HL-60 (cell line): Measurements from ENCODE around the gene LMBR1.
"Not testable (repeated sequence)": the region's sequence is repeated elsewhere in the genome, so short reads cannot be mapped to it uniquely, and the experiment has no call there.

Experiments used
- DNase-seq, 2 experiments: peaks; one replicate each; pipeline ENCODE4 v3.0.0-alpha.2; 2010 to 2020; ENCODE audit warnings: low read depth in 1 of 2, low spot score in 1 of 2
- H3K27ac ChIP-seq: fragments of 250-450 bp; sonication (Bioruptor Pico); replicated peaks from 2 replicates; pipeline ENCODE4 v1.5.1; 2020; ENCODE audit warnings: mild to moderate bottlenecking, moderate library complexity
- H3K27me3 ChIP-seq: fragments of 250-450 bp; sonication (Bioruptor Pico); 2 replicates; pipeline ENCODE4 v1.5.1; 2021; ENCODE audit warnings: mild to moderate bottlenecking, moderate library complexity; ENCODE audit not compliant: insufficient read depth, poor library complexity, severe bottlenecking
- H3K4me3 ChIP-seq: replicated peaks from 2 replicates; pipeline ENCODE4 v1.5.1; 2011; ENCODE audit warnings: mild to moderate bottlenecking, control low read depth, low read length; ENCODE audit not compliant: insufficient read depth
- CTCF ChIP-seq: IDR thresholded peaks from one replicate; pipeline ENCODE4 v1.5.1; 2011; ENCODE audit warnings: low read length, control low read depth, inconsistent platforms; ENCODE audit not compliant: insufficient read depth
- GABPA ChIP-seq: IDR thresholded peaks from 2 replicates; pipeline ENCODE4 v1.6.1; 2012; ENCODE audit warnings: low read depth
- POLR2AphosphoS5 ChIP-seq: IDR thresholded peaks from 2 replicates; pipeline ENCODE4 v1.6.1; 2012; ENCODE audit warnings: low read depth
- REST ChIP-seq: IDR thresholded peaks from 2 replicates; pipeline ENCODE4 v1.6.1; 2012; ENCODE audit warnings: low read depth; ENCODE audit not compliant: insufficient replicate concordance
- SPI1 ChIP-seq: IDR thresholded peaks from 2 replicates; pipeline ENCODE4 v1.6.1; 2012; ENCODE audit warnings: low read depth, mild to moderate bottlenecking, borderline replicate concordance

Gene LMBR1

GRCh38 chr7:156920076-156920475 lies 27.1 kb upstream of the LMBR1 start:
- TF ChIP-seq GABPA, result no peak
- no peak for TF ChIP-seq SPI1
- no peak for TF ChIP-seq POLR2AphosphoS5
- TF ChIP-seq CTCF, result no peak
- TF ChIP-seq REST, result no peak
- H3K27me3 ChIP-seq, result no peaks in the 10 kb centered on the region
- H3K4me3 ChIP-seq, result no peak overlapping the region
- H3K27ac ChIP-seq, result no peak overlapping the region
- no peak for DNase-seq

- no peak overlapping the region for H3K4me3 ChIP-seq
- no peak overlapping the region for H3K27ac ChIP-seq
- no peak for TF ChIP-seq SPI1
- no peak for TF ChIP-seq REST
- TF ChIP-seq POLR2AphosphoS5, result no peak
- no peaks in the 10 kb centered on the region for H3K27me3 ChIP-seq
- DNase-seq, result no peak
Observed at GRCh38 chr7:156919132-156919713, 26.2 kb upstream of the LMBR1 start.

- DNase-seq, result no peak
- no peaks in the 10 kb centered on the region for H3K27me3 ChIP-seq
- TF ChIP-seq GABPA (no peak), POLR2AphosphoS5 (no peak), CTCF (no peak), SPI1 (no peak), REST (no peak)
- H3K27ac ChIP-seq, result no peak overlapping the region
- H3K4me3 ChIP-seq, result no peak overlapping the region
Observed at GRCh38 chr7:156918635-156919034, 25.7 kb upstream of the LMBR1 start.

GRCh38 chr7:156909574-156910252 lies 16.7 kb upstream of the LMBR1 start:
- not testable (repeated sequence) for DNase-seq, H3K27me3 ChIP-seq, H3K4me3 ChIP-seq

More at GRCh38 chr7:156909574-156910252, 16.7 kb upstream of the LMBR1 start:
- not testable (repeated sequence) for H3K27ac ChIP-seq
